Measurements from ENCODE around the gene ACACA.

DNA sequence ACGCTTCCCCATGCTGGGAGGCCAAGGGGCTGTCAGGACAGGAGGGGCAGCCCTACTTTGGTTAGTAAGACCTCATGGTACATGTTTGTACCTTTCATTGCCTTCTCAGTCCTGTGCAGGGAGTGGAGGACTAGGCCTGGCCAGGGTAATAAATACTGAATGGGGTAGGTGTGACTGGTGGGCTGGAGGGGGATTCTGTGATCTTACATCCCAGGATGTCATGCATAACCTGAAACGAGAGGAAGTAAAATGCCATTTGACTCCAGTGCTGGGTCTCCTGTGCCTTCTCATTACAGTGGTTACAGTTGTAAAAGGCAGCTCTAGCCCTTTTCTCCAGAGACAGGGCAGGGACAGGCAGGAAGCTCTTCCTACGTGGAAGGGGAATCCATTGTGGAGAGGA, 319.7 kb downstream of the ACACA start:
- TF ChIP-seq, protein P1, sequence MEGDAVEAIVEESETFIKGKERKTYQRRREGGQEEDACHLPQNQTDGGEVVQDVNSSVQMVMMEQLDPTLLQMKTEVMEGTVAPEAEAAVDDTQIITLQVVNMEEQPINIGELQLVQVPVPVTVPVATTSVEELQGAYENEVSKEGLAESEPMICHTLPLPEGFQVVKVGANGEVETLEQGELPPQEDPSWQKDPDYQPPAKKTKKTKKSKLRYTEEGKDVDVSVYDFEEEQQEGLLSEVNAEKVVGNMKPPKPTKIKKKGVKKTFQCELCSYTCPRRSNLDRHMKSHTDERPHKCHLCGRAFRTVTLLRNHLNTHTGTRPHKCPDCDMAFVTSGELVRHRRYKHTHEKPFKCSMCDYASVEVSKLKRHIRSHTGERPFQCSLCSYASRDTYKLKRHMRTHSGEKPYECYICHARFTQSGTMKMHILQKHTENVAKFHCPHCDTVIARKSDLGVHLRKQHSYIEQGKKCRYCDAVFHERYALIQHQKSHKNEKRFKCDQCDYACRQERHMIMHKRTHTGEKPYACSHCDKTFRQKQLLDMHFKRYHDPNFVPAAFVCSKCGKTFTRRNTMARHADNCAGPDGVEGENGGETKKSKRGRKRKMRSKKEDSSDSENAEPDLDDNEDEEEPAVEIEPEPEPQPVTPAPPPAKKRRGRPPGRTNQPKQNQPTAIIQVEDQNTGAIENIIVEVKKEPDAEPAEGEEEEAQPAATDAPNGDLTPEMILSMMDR (conservative IDR thresholded peaks at IDR 0.05; ENCODE audit: low read length) = no peak
- TF ChIP-seq EZH2phosphoT487 (IDR thresholded peaks at IDR 0.05; ENCODE audit: borderline replicate concordance) = no peak

All from Loucy (cell line).